HS-27A (cell line): ENCODE measurements around the gene RNF38.
"Not testable (repeated sequence)": the region's sequence is repeated elsewhere in the genome, so short reads cannot be mapped to it uniquely, and the experiment has no call there.

Experiments used
- DNase-seq: peaks from one replicate; pipeline ENCODE4 v3.0.0-alpha.2; 2012; ENCODE audit warnings: low read depth, missing footprints

The RNF38 gene

GRCh38 chr9:36399980-36400331 is at the start of gene RNF38:
RNF38 (minus strand) TSS chr9:36400269; CDS start chr9:36400108, 161 bp downstream.
- DNase-seq, result no peak

DNA sequence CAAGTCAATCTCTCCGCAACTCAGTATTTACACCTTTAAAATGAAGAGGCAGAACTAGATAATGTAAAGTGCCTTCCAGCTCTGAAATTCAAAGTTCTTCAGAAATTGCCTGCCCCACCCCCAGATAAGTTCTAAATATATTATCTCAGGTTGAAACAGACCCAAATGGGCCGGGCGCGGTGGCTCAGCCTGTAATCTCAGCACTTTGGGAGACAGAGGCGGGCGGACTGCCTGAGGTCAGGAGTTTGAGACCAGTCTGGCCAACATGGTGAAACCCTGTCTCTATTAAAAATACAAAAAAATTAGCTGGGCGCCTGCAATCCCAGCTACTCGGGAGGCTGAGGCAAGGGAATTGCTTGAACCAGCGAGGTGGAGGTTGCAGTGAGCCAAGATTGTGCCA is 48.5 kb upstream of the RNF38 start:
- DNase-seq, result not testable (repeated sequence)

GRCh38 chr9:36448017-36448416 is 47.9 kb upstream of the RNF38 start:
- DNase-seq, result no peak

- DNase-seq, result not testable (repeated sequence)
Observed at GRCh38 chr9:36446678-36447077, 46.6 kb upstream of the RNF38 start.

- DNase-seq, result no peak
Observed at GRCh38 chr9:36445800-36446361, 45.8 kb upstream of the RNF38 start.

- DNase-seq, result no peak
Observed at GRCh38 chr9:36444203-36444602, 44.1 kb upstream of the RNF38 start.

- DNase-seq, result no peak
Observed at GRCh38 chr9:36443581-36443980, 43.5 kb upstream of the RNF38 start.

DNA sequence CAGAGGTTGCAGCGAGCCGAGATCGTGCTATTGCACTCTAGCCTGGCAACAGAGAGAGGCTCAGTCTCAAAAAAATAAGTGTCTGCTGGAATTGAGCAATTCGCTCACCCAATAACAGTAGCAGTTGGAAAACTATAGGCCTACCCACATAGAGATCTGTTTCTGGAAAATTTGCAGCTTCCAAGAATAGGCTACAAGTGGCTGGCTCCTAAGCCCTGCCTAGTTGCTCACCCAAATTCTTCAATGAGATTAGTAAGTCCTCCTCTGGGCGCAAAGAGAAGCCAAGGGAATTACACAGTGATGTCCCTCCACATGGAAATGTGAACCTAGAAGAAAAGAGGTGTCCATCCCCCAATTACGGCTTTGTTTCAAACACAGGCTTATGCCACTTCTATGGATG is 42.6 kb upstream of the RNF38 start:
- DNase-seq, result no peak

GRCh38 chr9:36441966-36442365 is 41.9 kb upstream of the RNF38 start:
- no peak for DNase-seq

GRCh38 chr9:36438536-36439236 is 38.6 kb upstream of the RNF38 start:
- no peak for DNase-seq

- DNase-seq, result no peak
Observed at GRCh38 chr9:36437790-36438189, 37.7 kb upstream of the RNF38 start.

DNA sequence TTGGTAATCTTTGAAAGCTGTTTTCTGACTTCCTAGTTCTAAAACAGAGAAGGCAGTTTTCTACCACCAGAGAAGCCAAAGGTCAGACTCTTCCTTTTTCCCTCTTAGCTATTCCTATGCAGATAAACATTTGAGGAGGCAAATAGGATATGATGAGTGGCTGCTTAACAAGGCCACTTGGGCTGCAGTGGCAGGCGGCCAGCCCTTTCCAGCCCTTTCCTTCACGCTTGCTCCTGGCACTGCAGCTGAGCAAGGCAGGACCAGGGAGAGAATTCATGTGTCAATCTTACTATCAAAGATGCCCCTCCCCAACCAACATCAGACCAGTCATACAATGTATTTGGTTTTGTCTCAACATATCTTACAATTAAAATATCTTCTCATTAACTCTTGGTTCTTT is 36.8 kb upstream of the RNF38 start:
- DNase-seq, result no peak

- no peak for DNase-seq
Observed at GRCh38 chr9:36433386-36433785, 33.3 kb upstream of the RNF38 start.

GRCh38 chr9:36431078-36431477 is 31.0 kb upstream of the RNF38 start:
- DNase-seq, result no peak

- DNase-seq, result no peak
Observed at GRCh38 chr9:36426945-36427344, 26.9 kb upstream of the RNF38 start.

DNA sequence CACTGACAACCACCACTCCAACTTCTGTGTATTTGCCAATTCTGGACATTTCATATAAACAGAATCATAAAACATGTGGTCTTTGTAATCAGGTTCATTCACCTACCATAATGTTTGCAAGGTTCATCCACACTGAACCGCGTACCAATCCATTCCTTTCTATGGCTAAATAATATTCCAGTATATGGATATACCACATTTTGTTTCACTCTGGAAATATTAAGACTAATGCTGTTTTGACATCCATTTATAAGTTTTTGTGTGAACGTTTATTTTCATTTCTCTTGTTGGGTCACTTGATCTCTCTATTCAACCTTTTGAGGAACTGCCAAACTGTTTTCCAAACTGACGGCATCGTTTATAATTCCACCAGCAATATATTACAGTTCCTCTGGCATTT is 26.3 kb upstream of the RNF38 start:
- no peak for DNase-seq

DNA sequence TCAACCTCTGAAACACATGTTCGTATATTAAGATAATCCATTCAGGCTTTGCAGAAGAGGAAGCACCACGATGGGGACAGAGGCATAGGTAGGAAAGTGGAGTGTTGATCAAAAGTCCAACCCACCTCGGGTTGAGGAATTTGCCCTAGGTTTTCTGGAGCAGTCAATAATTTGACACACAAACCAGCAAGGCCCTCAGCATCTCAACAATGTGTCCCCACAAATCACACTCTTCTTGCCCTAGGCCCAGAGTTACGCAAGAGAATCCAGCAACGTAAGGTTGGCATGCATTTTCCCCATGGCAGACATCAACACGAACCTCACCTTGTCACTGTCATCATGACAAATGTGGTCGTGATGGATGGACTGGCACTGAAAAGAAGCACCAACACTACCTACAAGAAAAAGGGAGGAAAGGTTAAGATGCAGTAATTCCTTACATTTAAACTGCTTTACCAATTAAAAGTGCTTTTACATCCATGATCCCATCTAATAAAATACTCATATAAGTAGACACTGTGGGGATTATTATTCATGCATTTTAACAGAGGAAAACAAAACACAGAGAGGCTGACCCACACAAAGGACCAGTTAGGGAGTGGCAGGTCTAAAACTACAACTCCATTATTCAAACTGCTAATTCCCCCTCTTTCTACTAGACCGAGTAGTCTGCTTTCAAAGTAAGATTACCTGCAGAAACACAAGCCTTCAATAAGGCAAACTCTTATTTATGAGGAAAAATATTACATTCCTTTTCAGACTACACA is 24.4 kb upstream of the RNF38 start:
- no peak for DNase-seq

DNA sequence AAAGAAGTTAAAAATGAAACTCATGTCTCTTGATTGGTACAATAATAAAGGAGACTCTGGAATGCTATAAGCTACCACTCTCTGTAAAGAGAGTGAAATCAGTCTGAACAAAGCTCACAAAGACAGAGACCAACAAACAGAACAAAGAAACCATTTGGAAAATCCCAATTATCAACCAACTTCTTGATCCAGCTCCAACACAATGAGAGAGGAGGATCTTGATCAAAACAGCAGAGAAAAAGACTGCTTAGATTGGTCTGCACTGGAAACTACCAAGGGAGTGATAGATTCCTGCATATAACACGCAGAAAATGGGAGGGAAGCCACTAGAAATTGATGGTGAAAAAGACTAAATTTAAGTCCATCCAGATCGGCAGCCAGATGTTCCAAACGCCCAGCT is 23.1 kb upstream of the RNF38 start:
- DNase-seq, result no peak

DNA sequence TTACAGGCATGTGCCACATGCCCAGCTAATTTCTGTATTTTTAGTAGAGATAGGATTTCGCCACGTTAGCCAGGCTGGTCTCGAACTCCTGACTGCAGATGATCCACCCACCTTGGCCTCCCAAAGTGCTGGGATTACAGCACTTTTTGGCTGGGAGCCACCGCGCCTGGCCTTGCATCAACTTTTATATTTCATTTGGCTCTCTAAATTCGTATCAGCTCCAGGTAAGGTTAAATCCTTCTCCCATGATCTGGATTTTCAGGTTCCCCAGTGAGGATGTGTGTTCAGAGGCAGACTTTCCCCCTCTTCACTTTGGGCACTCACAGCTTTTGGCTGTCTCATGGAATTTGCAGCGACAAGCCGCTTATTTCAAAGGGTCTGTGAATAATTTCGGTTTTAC is 16.8 kb upstream of the RNF38 start:
- no peak for DNase-seq

DNA sequence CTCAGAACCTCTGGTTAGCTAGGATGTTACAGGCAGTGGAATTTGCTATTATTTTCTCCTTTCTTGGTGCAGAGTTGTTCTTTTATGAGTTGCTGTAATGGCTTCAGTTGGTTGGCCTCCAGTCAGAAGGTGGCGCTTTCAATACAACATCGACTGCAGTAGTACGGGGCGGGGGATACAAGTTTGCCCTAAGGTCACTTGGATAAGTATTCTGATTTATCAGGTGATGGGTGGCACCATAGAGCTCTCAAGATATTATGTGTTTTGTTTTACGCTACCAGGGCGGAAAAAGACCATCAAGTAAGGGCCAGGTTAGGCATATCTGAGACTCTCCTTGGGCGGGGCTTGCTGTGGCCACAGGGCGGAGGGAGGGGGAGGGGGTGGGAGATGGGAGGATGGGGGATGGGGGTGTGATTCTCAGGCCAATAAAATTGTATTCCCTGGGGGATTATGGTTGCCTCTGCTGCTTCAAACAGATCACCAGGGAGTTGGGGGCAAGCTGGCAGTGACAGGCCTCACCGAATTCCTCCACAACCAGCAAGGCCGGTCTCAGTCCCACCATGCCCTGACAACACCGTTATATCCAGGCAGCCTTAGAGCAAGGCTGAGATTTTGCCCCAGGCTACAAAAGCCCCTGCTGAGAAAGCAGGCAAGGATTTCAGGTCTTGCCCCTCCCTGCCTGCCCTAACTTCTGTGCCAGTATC is 15.9 kb upstream of the RNF38 start:
- no peak for DNase-seq

DNA sequence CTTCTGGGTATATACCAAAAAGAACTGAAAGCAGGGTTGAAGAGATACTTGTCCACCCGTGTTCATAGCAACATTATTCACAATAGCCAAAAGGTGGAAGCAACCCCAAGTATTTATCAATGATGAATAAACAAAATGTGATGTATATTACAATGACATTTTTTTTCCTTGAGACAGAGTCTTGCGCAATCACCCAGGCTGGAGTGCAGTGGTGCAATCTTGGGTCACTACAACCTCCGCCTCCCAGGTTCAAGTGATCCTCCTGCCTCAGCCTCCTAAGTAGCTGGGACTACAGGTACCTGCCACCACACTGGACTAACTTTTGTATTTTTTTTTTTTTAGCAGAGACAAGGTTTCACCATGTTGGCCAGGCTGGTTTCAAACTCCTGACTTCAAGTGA is 11.3 kb upstream of the RNF38 start:
- DNase-seq, result not testable (repeated sequence)

- DNase-seq, result not testable (repeated sequence)
Observed at GRCh38 chr9:36409076-36409475, 9.0 kb upstream of the RNF38 start.
